GM18909 (cell line): ENCODE data around the gene C22orf39.
"Not testable (repeated sequence)": the region's sequence is repeated elsewhere in the genome, so short reads cannot be mapped to it uniquely, and the experiment has no call there.

Experiments used
- ATAC-seq: cut with Tn5 transposase; IDR thresholded peaks from one replicate; pipeline ENCODE4 v1.9.1; 2021; ENCODE audit warnings: mild to moderate bottlenecking; ENCODE audit not compliant: unreplicated experiment, poor library complexity

Gene C22orf39

DNA sequence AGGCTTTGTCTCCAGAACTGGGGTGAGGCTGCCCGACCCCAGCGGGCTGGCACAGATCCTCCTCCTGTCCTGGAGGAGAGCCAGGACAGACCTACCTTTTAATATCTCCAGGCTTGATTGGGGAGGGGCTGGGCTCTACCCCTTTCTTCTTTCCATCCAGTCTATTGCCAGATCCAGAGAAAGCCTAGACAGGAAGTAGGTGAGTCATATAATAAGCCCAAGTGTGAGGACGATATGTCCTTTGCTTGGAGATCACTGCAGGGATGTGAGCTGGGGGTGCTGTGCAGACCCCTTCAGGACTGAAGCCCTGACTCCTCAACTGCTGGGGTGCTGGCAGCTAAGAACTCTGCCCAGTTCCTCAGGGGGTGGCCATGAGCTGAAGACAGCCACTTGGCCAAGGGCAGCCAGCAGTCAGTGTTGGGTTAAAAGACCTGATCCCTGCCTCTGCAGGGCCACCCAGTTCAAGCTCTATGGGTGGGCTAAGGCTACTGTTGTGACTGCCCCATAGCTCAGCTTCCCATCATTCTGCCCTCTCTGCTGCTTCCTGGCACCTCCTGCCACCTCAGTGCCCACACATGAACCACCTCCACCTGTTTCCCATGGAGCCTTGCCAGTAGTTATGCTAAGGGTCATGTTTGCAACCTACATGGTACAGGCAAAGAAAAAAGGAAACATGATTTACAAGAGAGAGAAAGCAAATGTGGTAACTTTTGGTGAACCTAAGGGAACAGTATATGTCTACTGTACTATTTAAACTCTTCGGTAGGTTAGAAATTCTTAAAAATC lies 8.3 kb upstream of the C22orf39 start:
- ATAC-seq, result no peak

GRCh38 chr22:19455033-19455432 lies 7.5 kb upstream of the C22orf39 start:
- ATAC-seq, result no peak

DNA sequence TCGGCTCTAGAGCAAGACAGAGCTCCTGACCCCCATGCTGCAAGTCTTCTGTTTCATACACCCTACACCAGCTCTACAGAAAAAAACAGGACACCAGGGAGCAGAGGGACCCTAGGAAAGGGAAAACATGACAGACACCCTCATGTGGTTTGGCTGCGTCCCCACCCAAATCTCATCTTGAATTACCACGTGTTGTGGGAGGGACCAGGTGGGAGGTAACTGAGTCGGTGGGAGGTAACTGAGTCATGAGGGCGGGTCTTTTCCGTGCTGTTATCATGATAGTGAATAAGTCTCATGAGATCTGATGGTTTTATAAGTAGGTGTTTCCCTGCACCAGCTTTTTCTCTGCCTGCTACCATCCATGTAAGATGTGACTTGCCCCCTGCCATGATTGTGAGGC lies 6.6 kb upstream of the C22orf39 start:
- ATAC-seq, result no peak

DNA sequence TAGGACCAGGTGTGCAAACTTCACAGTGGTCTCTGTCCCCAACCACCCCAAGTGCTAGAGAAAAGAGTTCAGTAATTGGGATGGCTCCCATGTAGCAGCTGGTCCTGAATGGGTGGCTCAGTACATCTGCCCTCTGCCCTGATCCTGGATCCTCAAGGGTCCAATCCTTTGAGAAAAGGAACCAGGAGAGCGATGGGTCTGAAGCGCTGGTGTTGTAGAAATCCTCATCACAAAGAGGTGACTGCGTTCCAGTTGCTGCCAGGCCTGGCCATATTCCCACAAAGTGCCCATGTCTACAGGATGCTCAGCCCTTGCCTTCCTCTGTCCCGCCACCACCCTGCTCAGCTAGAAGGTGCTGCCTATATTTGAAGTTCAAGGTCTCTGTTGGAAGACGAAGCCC lies 6.2 kb upstream of the C22orf39 start:
- no peak for ATAC-seq

DNA sequence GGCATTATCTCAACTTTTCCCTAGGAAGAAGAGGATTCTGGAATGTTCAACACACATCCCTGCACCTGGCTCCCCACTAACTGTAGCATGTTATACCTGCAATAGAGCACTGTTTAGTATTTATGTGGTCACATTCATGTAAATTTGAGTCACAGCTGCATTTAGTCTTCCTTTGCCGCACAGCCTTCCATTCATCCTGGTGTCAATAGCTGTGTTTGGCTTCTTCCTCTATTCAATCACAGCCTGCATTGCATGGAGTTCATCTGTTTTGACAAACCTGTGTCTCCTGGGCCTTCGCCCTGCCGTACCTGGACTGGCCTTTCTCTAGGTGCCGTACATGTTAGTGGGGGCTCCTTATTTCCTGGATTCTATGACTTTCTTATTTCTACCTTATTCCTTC lies 4.1 kb upstream of the C22orf39 start:
- ATAC-seq, result no peak

GRCh38 chr22:19450363-19451175 lies 3.1 kb upstream of the C22orf39 start:
- ATAC-seq, result no peak

GRCh38 chr22:19449422-19449767 lies 1.9 kb upstream of the C22orf39 start:
- ATAC-seq, result no peak

GRCh38 chr22:19448739-19449421 lies 1.4 kb upstream of the C22orf39 start:
- no peak for ATAC-seq

- peak; percentile 44 for ATAC-seq
These were observed 631 bp upstream of the C22orf39 start for GRCh38 chr22:19448076-19448607.

DNA sequence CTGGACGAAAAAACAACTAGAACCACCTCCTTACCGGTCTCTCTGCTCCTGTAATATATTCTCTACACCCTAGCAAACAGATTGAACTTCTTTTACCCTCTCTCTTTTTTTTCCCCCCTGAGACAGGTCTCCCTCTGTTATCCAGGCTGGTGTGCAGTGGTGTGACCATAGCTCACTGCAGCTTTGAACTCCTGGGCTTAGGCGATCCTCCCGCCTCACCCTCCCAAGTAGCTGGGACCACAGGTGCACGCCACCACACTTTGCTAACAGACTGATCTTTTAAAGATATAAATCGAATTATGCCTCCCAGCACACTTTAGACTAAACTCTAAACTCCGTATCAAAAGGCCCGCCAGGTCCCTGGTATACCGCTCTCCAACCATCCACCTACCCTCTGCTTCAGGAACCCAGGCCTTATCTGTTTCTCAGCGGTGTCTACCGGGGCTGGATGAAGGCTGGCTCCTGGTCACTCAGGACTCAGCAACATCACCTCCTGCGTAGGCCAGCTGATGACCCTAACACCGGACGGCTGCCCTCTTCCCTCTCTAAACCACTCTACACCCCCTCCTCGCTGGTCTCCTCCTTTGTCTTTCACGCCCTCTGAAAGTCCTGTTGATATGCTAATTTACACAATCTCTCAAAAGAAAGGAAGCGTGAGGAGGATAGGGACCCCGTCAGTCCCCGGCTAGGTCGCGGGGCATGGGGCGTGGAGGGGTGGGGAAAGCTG lies 745 bp downstream of the C22orf39 start:
- no peak for ATAC-seq

DNA sequence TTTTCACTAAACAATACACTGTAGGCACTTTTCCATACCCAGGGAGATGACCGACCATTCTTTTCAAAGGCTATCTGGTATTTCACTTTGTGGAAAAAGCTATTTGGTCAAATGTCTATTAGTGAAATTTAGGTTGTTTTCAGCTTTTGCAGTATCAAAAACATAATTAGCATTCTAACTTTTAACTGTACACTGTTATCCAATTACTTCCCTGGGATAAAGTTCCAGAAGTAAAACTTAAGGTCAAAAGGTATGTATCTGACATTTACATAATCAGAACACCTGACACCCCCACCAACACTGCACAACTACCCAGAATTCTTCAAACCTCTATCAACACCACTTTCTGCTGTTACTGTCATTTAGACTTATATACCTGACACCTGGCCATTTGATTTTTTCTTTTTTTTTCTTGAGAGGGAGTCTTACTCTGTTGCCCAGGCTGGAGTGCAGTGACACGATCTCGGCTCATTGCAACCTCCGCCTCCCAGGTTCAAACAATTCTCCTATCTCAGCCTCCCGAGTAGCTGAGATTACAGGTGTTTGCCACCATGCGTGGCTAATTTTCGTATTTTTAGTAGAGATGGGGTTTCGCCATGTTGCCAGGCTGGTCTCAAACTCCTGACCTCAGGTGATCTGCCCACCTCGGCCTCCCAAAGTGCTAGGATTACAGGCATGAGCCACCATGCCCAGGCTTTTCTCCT lies 2.1 kb downstream of the C22orf39 start:
- not testable (repeated sequence) for ATAC-seq

DNA sequence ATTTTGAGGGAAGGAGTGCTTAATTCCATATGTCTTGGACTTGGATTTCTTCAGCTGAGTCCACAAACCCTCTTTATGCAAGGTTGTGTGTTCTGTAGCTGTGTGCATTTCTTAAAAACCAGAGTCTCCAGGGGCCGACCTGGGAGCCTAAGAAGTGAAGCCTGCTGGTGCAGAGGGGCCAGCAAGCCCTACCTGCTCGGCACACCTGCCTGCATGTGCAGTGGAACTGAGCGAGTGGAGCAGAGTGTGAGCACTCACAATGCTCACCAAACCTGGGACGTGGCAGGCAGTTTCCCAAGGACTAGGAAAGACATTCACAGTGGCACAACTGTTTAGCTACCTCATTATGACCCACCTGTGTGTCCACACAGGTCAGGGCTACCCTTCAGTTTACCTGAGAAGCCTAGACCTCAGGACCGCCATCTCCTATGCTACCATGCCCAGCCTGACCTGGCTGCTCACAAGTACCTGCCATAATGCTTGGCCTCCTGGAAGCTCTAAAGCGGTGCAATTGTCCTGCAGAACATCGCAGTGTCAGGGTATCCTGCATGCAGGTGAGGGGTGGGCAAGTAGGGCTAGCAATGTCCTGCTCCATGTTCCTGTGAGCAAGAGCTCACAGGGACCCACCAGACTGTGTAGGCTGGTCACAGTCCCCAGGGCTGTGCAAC lies 3.8 kb downstream of the C22orf39 start:
- ATAC-seq, result no peak

DNA sequence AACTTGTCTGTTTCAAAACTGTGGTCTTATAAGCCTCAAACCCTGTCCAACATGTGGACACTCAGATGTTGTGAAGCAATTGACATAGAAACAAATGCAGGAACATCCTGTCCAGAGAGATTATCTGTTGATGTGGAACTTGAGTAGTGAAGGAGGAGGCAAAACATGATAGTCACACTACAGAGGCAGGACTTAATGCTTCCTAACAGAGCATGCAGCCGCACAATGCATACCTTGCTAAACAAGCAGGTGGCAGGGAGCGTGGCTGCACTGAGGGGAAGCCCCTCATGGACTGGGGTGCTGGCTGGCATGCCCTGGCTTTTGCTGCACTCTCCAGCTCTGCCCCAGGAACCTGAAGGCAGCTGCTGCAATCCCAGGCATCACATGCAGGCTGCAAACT lies 5.3 kb downstream of the C22orf39 start:
- ATAC-seq, result no peak

DNA sequence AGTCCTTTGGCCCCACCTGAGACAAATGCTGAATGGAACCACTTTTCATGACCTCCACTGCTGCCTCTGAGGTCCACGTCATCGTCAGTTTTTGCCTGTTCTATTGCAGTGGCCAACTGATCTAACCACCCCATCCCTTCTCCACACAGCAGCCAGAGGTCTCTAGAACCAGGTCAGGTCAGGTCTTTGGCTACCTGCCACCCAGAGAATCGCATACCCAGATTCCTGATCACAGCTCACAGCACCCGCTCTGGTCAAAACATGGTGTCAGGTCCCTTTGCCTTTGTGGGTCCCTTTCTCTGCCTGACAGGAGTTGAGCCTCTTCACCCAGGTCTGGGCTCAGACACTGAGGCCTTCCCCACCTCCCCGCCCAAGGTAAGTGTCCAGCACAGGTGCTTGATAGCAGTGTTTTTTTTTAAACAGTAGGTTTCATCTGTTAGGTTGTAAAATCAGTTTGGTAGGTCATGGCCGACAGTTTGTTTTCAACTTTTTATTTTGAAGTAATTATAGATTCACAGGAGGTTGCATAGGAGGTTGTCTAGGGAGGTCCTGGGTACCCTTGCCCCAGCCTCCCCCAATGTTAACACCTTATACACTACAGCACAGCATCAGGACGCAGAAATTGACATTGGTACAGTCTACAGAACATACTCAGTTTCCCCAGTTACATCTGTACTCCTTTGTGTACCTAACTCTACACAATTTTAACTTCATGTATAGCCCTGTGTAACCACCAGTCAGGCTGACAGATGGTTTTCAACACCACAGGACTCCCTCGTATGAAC lies 6.9 kb downstream of the C22orf39 start:
- ATAC-seq, result no peak

DNA sequence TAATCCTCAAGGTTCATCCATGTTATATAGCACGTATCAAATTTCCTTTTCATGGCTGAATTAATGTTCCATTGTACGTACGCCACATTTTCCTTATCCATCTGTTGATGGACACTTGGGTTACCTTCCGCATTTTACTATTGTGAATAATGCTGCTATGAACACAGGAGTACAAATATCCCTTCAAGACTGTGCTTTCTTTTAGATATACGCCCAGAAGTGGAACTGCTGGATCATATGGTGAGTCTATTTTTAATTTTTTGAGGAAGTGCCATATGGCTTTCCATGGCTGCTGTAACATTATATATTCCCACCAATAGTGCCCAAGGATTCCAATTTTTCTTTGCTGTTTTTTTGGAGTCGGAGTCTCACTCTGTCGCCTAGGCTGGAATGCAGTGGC lies 9.2 kb downstream of the C22orf39 start:
- no peak for ATAC-seq

DNA sequence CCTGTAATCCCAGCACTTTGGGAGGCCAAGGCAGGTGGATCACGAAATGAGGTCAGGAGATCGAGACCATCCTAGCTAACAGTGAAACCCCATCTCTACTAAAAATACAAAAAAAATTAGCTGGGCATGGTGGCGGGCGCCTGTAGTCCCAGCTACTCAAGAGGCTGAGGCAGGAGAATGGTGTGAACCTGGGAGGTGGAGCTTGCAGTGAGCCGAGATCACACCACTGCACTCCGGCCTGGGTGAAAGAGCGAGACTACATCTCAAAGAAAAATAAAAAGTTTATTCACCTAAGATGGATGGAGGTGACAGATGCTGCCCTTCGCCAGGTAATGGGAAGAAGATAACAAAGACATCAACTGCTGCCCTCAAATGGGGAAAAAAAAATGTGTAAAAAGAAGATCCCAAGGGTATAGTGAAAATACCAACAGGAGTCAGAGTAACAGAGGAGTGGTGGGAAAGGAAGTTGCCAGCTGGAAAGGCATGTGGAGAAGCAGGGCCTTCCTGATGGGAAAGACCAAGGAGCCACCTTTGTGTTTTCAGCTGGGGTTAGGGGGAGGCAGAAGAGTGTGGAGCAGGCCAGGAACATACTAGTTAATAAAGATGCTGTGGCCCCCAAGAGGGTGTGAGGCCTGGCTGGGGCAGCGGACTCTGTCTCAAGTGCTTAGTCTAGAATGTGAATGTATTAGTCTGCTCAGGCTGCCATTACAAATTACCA lies 10.9 kb downstream of the C22orf39 start:
- not testable (repeated sequence) for ATAC-seq

GRCh38 chr22:19434829-19435580 lies 12.5 kb downstream of the C22orf39 start:
- no peak for ATAC-seq
